DMS53 (cell line): ENCODE measurements around the gene FIS1.
"Not testable (repeated sequence)": the region's sequence is repeated elsewhere in the genome, so short reads cannot be mapped to it uniquely, and the experiment has no call there.

Experiments
- DNase-seq: peaks from one replicate; lab custom pipeline; 2025; lab: John Stamatoyannopoulos, UW

FIS1 gene

GRCh38 chr7:101203740-101204738 lies 40.8 kb downstream of the FIS1 start:
- peak; percentile 28 for DNase-seq

DNA sequence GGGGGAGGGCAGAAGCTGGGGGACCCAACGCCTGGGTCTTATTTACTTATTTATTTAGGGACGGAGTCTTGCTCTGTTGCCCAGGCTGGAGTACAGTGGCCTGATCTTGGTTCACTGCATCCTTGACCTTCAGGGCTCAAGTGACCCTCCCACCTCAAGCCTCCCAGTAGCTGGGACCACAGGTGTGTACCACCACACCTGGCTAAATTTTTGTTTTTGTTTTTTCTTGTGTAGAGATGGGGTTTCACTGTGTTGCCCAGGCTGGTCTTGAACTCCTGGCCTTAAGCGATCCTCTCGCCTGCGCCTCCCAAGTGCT lies 42.3 kb downstream of the FIS1 start:
- no peak for DNase-seq

- DNase-seq: peak; percentile 41
Observed at GRCh38 chr7:101201695-101202602, 42.9 kb downstream of the FIS1 start.

DNA sequence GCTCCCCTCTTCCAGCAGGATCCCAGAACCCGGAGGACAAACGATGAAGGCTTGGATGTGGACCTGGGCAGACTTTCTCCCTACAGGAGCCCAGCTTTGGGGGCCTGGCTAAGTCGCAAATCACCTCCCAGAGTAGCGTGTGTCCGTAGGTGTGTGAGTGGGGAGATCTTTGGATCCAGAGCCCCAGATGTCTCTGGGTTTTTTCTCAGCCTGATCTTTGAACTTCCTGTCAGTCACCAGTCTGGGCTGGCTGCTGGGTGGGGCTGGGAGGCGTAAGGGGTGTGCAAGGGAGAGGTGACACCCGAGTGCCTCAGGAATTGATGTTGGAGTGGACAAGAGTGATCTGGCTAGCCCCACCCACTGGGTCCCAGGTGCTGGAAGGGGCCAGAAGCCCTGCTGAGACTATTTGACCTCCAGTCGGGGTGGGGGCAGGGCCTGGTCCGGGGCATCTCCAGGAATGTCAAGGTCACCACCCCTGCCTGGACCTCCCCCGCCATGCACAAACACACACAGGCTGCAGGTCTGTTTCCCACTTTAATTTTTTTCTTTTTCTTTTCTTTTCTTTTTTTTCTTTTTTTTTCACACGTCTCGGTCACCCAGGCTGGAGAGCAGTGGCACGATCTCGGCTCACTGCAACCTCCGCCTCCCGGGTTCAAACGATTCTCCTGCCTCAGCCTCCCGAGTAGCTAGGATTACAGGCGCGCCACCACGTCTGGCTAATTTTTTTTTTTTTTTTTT lies 43.9 kb downstream of the FIS1 start, which contains the start of gene MOGAT3:
Gene MOGAT3 (minus strand): TSS at position 175 of the 738 bp plus-strand sequence. CDS start 182 bp downstream, outside the sequence.
- DNase-seq: peak; percentile 47

DNA sequence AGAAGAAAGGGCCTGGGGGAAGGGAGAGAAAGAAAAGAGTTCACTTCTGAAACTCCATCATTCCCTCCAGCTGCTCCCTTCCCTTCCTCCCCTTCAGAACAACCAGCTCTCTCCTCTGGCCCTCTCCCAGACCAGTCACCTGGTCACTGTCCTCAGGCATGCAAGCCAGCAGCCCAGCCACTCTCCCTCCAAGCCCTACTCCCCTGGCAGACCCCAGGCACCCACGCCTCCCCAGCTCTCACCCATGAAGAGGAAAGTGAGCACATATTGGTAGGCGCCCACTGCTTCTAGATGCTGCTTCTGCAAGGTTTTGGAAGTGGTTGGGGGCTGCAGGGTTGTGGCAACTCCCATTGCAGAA lies 44.4 kb downstream of the FIS1 start:
- no peak for DNase-seq

GRCh38 chr7:101199522-101199921 lies 45.4 kb downstream of the FIS1 start:
- DNase-seq: not testable (repeated sequence)

- DNase-seq: no peak
Observed at GRCh38 chr7:101198476-101198875, 46.4 kb downstream of the FIS1 start.

- DNase-seq: no peak
Observed at GRCh38 chr7:101197991-101198390, 46.9 kb downstream of the FIS1 start.

DNA sequence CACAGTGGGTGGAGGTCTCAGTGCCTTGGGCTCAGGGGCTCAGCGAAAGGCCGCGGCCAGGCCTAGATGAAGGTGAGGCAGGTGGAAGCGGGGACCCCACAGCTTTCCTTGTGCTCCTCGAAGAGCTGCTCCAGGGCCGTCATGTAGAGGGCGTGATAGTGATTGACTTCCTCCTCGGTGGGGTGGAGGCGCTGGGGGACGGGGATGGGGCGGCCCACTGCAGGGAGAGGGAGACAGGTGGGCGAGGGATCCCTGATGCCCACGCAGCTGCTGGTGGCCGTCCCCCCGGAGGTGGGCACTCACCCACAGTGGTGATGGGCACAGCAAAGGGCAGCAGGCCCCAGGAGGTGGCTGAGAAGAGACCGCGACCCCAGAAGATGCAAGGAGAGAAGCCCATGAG lies 49.0 kb downstream of the FIS1 start:
- DNase-seq: no peak
